Measurements from ENCODE around the gene LYRM4.

DNA sequence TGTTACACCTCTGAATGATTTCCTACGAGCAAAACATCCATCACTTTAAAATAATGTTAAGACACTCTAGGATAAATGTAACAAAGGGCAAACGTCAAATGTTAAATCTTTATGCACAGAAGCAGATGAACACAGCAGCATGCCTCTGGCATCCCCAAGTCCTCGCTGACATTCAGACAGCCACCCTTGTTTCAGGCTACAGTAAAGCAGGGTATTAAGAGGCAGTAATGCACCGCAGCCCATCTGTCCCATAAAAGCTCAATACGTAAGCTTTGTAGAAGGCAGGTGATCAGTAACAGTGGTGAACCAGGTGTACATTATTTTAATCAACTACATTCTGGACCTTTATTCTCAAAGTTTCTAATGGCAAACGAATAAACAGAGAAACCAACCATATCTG is 110.9 kb downstream of the LYRM4 start:
- TF ChIP-seq CTCF (IDR thresholded peaks at IDR 0.05; ENCODE audit: low read length) (no peak), EZH2 (IDR thresholded peaks at IDR 0.05; ENCODE audit: borderline replicate concordance, low read length) (no peak)

All from OCI-LY1 (cell line).